NCI-H2081 (cell line): Measurements from ENCODE around the gene SURF4.
"Not testable (repeated sequence)": the region's sequence is repeated elsewhere in the genome, so short reads cannot be mapped to it uniquely, and the experiment has no call there.

ENCODE experiments used
- DNase-seq, 2 experiments: peaks; one replicate each; lab custom pipeline; 2025; lab: John Stamatoyannopoulos, UW

The SURF4 gene

GRCh38 chr9:133334161-133334560 lies 41.7 kb downstream of the SURF4 start:
- peak; percentile 29 to 59 for DNase-seq

GRCh38 chr9:133333566-133333965 lies 42.3 kb downstream of the SURF4 start:
- no peak for DNase-seq

- DNase-seq: no peak
Measured at GRCh38 chr9:133333011-133333410, 42.8 kb downstream of the SURF4 start.

GRCh38 chr9:133332381-133332730 lies 43.5 kb downstream of the SURF4 start:
- DNase-seq: no peak

- DNase-seq: no peak
Measured at GRCh38 chr9:133331641-133332380, 44.0 kb downstream of the SURF4 start.

GRCh38 chr9:133331221-133331620 lies 44.6 kb downstream of the SURF4 start:
- DNase-seq: no peak

- DNase-seq: peak; percentile 15 to 48
Measured at GRCh38 chr9:133329306-133330156, 46.3 kb downstream of the SURF4 start.

- no peak for DNase-seq
Measured at GRCh38 chr9:133327834-133328484, 47.9 kb downstream of the SURF4 start.

- DNase-seq: not testable (repeated sequence)
Measured at GRCh38 chr9:133327021-133327420, 48.8 kb downstream of the SURF4 start.

- no peak for DNase-seq
Measured at GRCh38 chr9:133323991-133324703, 51.7 kb downstream of the SURF4 start.

GRCh38 chr9:133323211-133323610 lies 52.6 kb downstream of the SURF4 start:
- DNase-seq: no peak

- no peak for DNase-seq
Measured at GRCh38 chr9:133322701-133323100, 53.2 kb downstream of the SURF4 start.

GRCh38 chr9:133321411-133321935 lies 54.4 kb downstream of the SURF4 start:
- no peak for DNase-seq

GRCh38 chr9:133320421-133320881 lies 55.4 kb downstream of the SURF4 start:
- no peak for DNase-seq

- not testable (repeated sequence) for DNase-seq
Measured at GRCh38 chr9:133317551-133317950, 58.3 kb downstream of the SURF4 start.

GRCh38 chr9:133315997-133316396 lies 59.9 kb downstream of the SURF4 start:
- DNase-seq: no peak
